ENCODE measurements around the gene COLEC12.

DNA sequence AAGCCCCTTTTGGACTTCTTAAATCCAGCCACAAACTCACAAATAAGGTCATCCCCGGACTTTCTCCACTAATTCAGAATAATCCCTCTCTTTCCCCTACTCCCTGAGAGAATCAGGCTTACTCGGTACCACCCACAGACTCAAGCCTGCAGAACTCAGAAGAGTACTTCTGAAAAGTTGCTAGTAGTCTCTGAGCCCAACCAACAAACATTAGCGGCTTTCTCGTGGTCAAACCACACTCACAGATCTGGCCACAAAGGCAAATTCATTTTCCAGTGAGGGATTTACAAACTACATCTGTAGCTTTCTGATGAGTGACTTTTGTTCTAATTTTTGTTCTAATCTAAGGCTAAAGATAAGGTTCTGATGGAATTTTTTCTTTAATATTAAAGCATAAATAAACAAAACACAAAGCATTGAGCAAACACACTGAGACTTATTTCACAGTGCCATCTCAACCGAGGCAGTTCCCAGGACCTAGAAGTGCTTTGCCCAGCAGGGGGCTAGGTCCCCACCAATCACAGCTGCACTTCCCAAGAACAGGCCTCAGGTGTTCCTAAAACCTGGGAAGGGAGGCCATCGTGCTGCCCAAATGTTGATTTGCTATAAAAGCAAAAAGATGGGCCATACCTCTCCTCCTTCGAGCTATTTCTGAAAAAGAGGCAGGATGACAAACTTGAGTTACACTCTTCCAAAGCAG is 110.7 kb downstream of the COLEC12 start:
- TF ChIP-seq, protein P1, sequence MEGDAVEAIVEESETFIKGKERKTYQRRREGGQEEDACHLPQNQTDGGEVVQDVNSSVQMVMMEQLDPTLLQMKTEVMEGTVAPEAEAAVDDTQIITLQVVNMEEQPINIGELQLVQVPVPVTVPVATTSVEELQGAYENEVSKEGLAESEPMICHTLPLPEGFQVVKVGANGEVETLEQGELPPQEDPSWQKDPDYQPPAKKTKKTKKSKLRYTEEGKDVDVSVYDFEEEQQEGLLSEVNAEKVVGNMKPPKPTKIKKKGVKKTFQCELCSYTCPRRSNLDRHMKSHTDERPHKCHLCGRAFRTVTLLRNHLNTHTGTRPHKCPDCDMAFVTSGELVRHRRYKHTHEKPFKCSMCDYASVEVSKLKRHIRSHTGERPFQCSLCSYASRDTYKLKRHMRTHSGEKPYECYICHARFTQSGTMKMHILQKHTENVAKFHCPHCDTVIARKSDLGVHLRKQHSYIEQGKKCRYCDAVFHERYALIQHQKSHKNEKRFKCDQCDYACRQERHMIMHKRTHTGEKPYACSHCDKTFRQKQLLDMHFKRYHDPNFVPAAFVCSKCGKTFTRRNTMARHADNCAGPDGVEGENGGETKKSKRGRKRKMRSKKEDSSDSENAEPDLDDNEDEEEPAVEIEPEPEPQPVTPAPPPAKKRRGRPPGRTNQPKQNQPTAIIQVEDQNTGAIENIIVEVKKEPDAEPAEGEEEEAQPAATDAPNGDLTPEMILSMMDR (IDR thresholded peaks at IDR 0.05 in 2 of 3, conservative IDR thresholded peaks at IDR 0.05 in 1 of 3; ENCODE audit: control insufficient read depth in 2 of 3, extremely low read depth in 1 of 3, insufficient read depth in 1 of 3, low read depth in 3 of 3, low read length in 3 of 3), result no peak
- no peak for TF ChIP-seq RBBP5 (conservative IDR thresholded peaks at IDR 0.05)
- TF ChIP-seq, protein P2, sequence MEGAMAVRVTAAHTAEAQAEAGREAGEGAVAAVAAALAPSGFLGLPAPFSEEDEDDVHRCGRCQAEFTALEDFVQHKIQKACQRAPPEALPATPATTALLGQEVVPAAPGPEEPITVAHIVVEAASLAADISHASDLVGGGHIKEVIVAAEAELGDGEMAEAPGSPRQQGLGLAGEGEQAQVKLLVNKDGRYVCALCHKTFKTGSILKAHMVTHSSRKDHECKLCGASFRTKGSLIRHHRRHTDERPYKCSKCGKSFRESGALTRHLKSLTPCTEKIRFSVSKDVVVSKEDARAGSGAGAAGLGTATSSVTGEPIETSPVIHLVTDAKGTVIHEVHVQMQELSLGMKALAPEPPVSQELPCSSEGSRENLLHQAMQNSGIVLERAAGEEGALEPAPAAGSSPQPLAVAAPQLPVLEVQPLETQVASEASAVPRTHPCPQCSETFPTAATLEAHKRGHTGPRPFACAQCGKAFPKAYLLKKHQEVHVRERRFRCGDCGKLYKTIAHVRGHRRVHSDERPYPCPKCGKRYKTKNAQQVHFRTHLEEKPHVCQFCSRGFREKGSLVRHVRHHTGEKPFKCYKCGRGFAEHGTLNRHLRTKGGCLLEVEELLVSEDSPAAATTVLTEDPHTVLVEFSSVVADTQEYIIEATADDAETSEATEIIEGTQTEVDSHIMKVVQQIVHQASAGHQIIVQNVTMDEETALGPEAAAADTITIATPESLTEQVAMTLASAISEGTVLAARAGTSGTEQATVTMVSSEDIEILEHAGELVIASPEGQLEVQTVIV (IDR thresholded peaks at IDR 0.05; ENCODE audit: borderline replicate concordance, partially characterized antibody), result no peak

Measured in GM12878 (cell line).